Effector memory CD4-positive, alpha-beta T cell (primary cell): ENCODE results near the gene PER2.
"Not testable (repeated sequence)": the region's sequence is repeated elsewhere in the genome, so short reads cannot be mapped to it uniquely, and the experiment has no call there.

Experiments used
- DNase-seq, 3 donors: peaks; one replicate each; pipeline ENCODE4 v3.0.0-alpha.2; 2020
- H3K27ac ChIP-seq: 2 replicates; pipeline ENCODE4 v1.7.0; 2013; ENCODE audit warnings: mild to moderate bottlenecking, low read length, moderate library complexity; ENCODE audit not compliant: insufficient read depth, poor library complexity, severe bottlenecking
- H3K27me3 ChIP-seq: replicated peaks from 2 replicates; pipeline ENCODE4 v1.7.0; 2013; ENCODE audit warnings: mild to moderate bottlenecking, low read length; ENCODE audit not compliant: insufficient read depth, control insufficient read depth, poor library complexity, severe bottlenecking
- H3K36me3 ChIP-seq: 2 replicates; pipeline ENCODE4 v1.7.0; 2013; ENCODE audit warnings: mild to moderate bottlenecking, low read length, moderate library complexity; ENCODE audit not compliant: control insufficient read depth, insufficient read depth
- H3K4me1 ChIP-seq: 2 replicates; pipeline ENCODE4 v1.7.0; 2013; ENCODE audit warnings: low read length, mild to moderate bottlenecking; ENCODE audit not compliant: control insufficient read depth, insufficient read depth, poor library complexity, severe bottlenecking
- H3K4me3 ChIP-seq: 2 replicates; pipeline ENCODE4 v1.7.0; 2013; ENCODE audit warnings: low read length, low read depth, mild to moderate bottlenecking; ENCODE audit not compliant: insufficient read depth, poor library complexity, severe bottlenecking
- H3K9me3 ChIP-seq: 2 replicates; pipeline ENCODE4 v1.7.0; 2013; ENCODE audit warnings: mild to moderate bottlenecking, low read length, moderate library complexity; ENCODE audit not compliant: control insufficient read depth

The PER2 gene

GRCh38 chr2:238280083-238280825, 8.2 kb downstream of the PER2 start:
- no peak overlapping the region for H3K4me3 ChIP-seq
- no peaks in the 10 kb centered on the region for H3K27me3 ChIP-seq
- H3K9me3 ChIP-seq: no peaks in the 10 kb centered on the region
- H3K36me3 ChIP-seq: peaks cover 24% of the 10 kb centered on the region
- no peak overlapping the region for H3K27ac ChIP-seq
- H3K4me1 ChIP-seq: no peaks in the 10 kb centered on the region
- DNase-seq: no peak

GRCh38 chr2:238279324-238279682, 9.1 kb downstream of the PER2 start:
- Histone ChIP-seq H3K9me3 (no peaks in the 10 kb centered on the region), H3K4me3 (no peak overlapping the region), H3K4me1 (no peaks in the 10 kb centered on the region), H3K27ac (no peak overlapping the region), H3K36me3 (peaks cover 33% of the 10 kb centered on the region), H3K27me3 (no peaks in the 10 kb centered on the region)
- no peak for DNase-seq

- no peak for DNase-seq
- Histone ChIP-seq H3K9me3 (no peaks in the 10 kb centered on the region), H3K27me3 (no peaks in the 10 kb centered on the region), H3K4me1 (no peaks in the 10 kb centered on the region), H3K27ac (no peak overlapping the region), H3K4me3 (no peak overlapping the region), H3K36me3 (peaks cover 38% of the 10 kb centered on the region)
Measured at GRCh38 chr2:238278626-238279323, 9.6 kb downstream of the PER2 start.

GRCh38 chr2:238277695-238278094, 10.7 kb downstream of the PER2 start:
- Histone ChIP-seq H3K36me3 (peaks cover 43% of the 10 kb centered on the region), H3K27me3 (no peaks in the 10 kb centered on the region), H3K9me3 (no peaks in the 10 kb centered on the region), H3K27ac (no peak overlapping the region), H3K4me3 (no peak overlapping the region), H3K4me1 (no peaks in the 10 kb centered on the region)
- no peak for DNase-seq

- H3K4me1 ChIP-seq: no peaks in the 10 kb centered on the region
- no peak overlapping the region for H3K27ac ChIP-seq
- H3K4me3 ChIP-seq: no peak overlapping the region
- H3K27me3 ChIP-seq: no peaks in the 10 kb centered on the region
- no peaks in the 10 kb centered on the region for H3K9me3 ChIP-seq
- DNase-seq: no peak
- peaks cover 59% of the 10 kb centered on the region for H3K36me3 ChIP-seq
Measured at GRCh38 chr2:238274152-238274865, 14.1 kb downstream of the PER2 start.

- not testable (repeated sequence) for H3K9me3 ChIP-seq, H3K4me1 ChIP-seq, H3K27ac ChIP-seq, H3K4me3 ChIP-seq, H3K27me3 ChIP-seq, DNase-seq
- peaks cover 62% of the 10 kb centered on the region for H3K36me3 ChIP-seq
Measured at GRCh38 chr2:238273433-238273832, 15.0 kb downstream of the PER2 start.

GRCh38 chr2:238272156-238272555, 16.3 kb downstream of the PER2 start:
- peaks cover 68% of the 10 kb centered on the region for H3K36me3 ChIP-seq
- no peak for DNase-seq
- H3K27ac ChIP-seq: no peak overlapping the region
- H3K4me3 ChIP-seq: no peak overlapping the region
- no peaks in the 10 kb centered on the region for H3K27me3 ChIP-seq
- H3K4me1 ChIP-seq: no peaks in the 10 kb centered on the region
- H3K9me3 ChIP-seq: no peaks in the 10 kb centered on the region

- not testable (repeated sequence) for H3K27ac ChIP-seq, H3K27me3 ChIP-seq, H3K4me1 ChIP-seq, DNase-seq, H3K9me3 ChIP-seq, H3K4me3 ChIP-seq
- H3K36me3 ChIP-seq: peaks cover 64% of the 10 kb centered on the region
Measured at GRCh38 chr2:238271686-238272085, 16.7 kb downstream of the PER2 start.

GRCh38 chr2:238271061-238271554, 17.3 kb downstream of the PER2 start:
- no peak for DNase-seq
- no peaks in the 10 kb centered on the region for H3K27me3 ChIP-seq
- H3K9me3 ChIP-seq: no peaks in the 10 kb centered on the region
- peaks cover 58% of the 10 kb centered on the region for H3K36me3 ChIP-seq
- no peaks in the 10 kb centered on the region for H3K4me1 ChIP-seq
- no peak overlapping the region for H3K4me3 ChIP-seq
- H3K27ac ChIP-seq: no peak overlapping the region

- Histone ChIP-seq H3K9me3 (no peaks in the 10 kb centered on the region), H3K36me3 (peaks cover 53% of the 10 kb centered on the region), H3K27me3 (no peaks in the 10 kb centered on the region), H3K4me3 (no peak overlapping the region), H3K4me1 (no peaks in the 10 kb centered on the region), H3K27ac (no peak overlapping the region)
- DNase-seq: no peak
Measured at GRCh38 chr2:238270606-238271005, 17.8 kb downstream of the PER2 start.
